H1 (cell line): ENCODE results near the gene FOXS1. TPM values are rescaled to one million over a fixed set of nuclear protein-coding genes. Genes with fewer than 3 reads are reported as not detected.

Experiments used
- CTCF ChIA-PET: fragments of 300-600 bp; sonication (Branson Sonifier 250); formaldehyde crosslinking; loops from one replicate; lab custom pipeline; 2021; ENCODE audit not compliant: partially characterized antibody; lab: Charles Lee
- POLR2A ChIA-PET: fragments of 300-600 bp; sonication (Branson Sonifier 250); formaldehyde crosslinking; loops from one replicate; lab custom pipeline; 2021; ENCODE audit warnings: inconsistent platforms; ENCODE audit not compliant: partially characterized antibody; lab: Charles Lee
- DNase-seq, 2 experiments: peaks; one replicate each; pipeline versions ENCODE4 v3.0.0 to v3.0.0-alpha.2; 2010 to 2022; ENCODE audit warnings: low spot score in 2 of 2, low read depth in 1 of 2, mixed read lengths in 1 of 2
- FAIRE-seq: peaks from 2 replicates; lab custom pipeline; 2011; peaks lifted over from hg19 to GRCh38; lab: Jason Lieb, UNC
- H2AFZ ChIP-seq: 2 replicates; pipeline ENCODE4 v1.8.1; 2012; ENCODE audit warnings: low read length, inconsistent platforms
- H2AK5ac ChIP-seq: 2 replicates; pipeline ENCODE4 v1.6.1; 2013; ENCODE audit warnings: low read depth, low read length
- H2BK120ac ChIP-seq: replicated peaks from 2 replicates; pipeline ENCODE3; 2013; ENCODE audit warnings: low read depth, low read length, inconsistent platforms
- H2BK12ac ChIP-seq: 2 replicates; pipeline ENCODE4 v1.6.1; 2013; ENCODE audit warnings: low read depth, low read length
- H2BK15ac ChIP-seq: 2 replicates; pipeline ENCODE4 v1.6.1; 2013; ENCODE audit warnings: low read length
- H2BK20ac ChIP-seq: 2 replicates; pipeline ENCODE4 v1.6.1; 2013; ENCODE audit warnings: low read length
- H2BK5ac ChIP-seq: 2 replicates; pipeline ENCODE4 v1.6.1; 2013; ENCODE audit warnings: low read depth, low read length
- H3K14ac ChIP-seq: 2 replicates; pipeline ENCODE4 v1.6.1; 2013; ENCODE audit warnings: inconsistent platforms; ENCODE audit not compliant: insufficient read length
- H3K18ac ChIP-seq: 2 replicates; pipeline ENCODE4 v1.6.1; 2013; ENCODE audit warnings: low read length; ENCODE audit errors: extremely low read depth
- H3K23ac ChIP-seq: 2 replicates; pipeline ENCODE4 v1.6.1; 2013; ENCODE audit warnings: inconsistent platforms; ENCODE audit not compliant: insufficient read length
- H3K23me2 ChIP-seq: 2 replicates; pipeline ENCODE4 v1.6.1; 2013; ENCODE audit warnings: low read depth, low read length
- H3K27ac ChIP-seq: 2 replicates; pipeline ENCODE4 v1.6.1; 2011; ENCODE audit warnings: low read depth, low read length, inconsistent platforms
- H3K27me3 ChIP-seq, 4 experiments: replicated peaks in 1 of 4; 1 replicate in 1 of 4; 2 replicates in 3 of 4; pipeline versions ENCODE4 v1.6.1 to v1.8.1; 2011 to 2013; ENCODE audit warnings: low read length in 3 of 4, mild to moderate bottlenecking in 3 of 4, inconsistent platforms in 2 of 4, mixed read lengths in 2 of 4, moderate library complexity in 1 of 4; ENCODE audit not compliant: control insufficient read depth in 3 of 4, insufficient read depth in 3 of 4; ENCODE audit errors: extremely low read depth in 1 of 4
- H3K36me3 ChIP-seq, 4 experiments: 2 replicates each; pipeline versions ENCODE4 v1.6.1 to v1.8.1; 2011 to 2013; ENCODE audit warnings: mild to moderate bottlenecking in 4 of 4, low read length in 3 of 4, moderate library complexity in 2 of 4, control low read depth in 1 of 4, inconsistent platforms in 1 of 4; ENCODE audit not compliant: insufficient read depth in 4 of 4, control insufficient read depth in 2 of 4
- H3K4ac ChIP-seq: replicated peaks from 2 replicates; pipeline ENCODE3; 2013; ENCODE audit warnings: low read length, low read depth, mixed read lengths, inconsistent platforms; ENCODE audit not compliant: insufficient read length
- H3K4me1 ChIP-seq, 4 experiments: replicated peaks in 1 of 4; 1 replicate in 1 of 4; 2 replicates in 3 of 4; pipeline versions ENCODE4 v1.6.1 to v1.8.1; 2011 to 2013; ENCODE audit warnings: low read length in 3 of 4, inconsistent platforms in 2 of 4, mixed read lengths in 1 of 4; ENCODE audit not compliant: insufficient read depth in 4 of 4, control insufficient read depth in 3 of 4
- H3K4me2 ChIP-seq, 2 experiments: 2 replicates each; pipeline versions ENCODE4 v1.6.1 to v1.8.1; 2011 to 2013; ENCODE audit warnings: low read depth in 2 of 2, low read length in 2 of 2, control low read depth in 1 of 2, inconsistent platforms in 1 of 2, mild to moderate bottlenecking in 1 of 2; ENCODE audit not compliant: insufficient read depth in 1 of 2
- H3K4me3 ChIP-seq, 4 experiments: fragments of 200-600, 300-600 bp in 1 of 4; sonication (generic), shearing (Covaris generic), sonication (Bioruptor Twin) in 1 of 4; 2 replicates each; pipeline versions ENCODE4 v1.5.1 to v1.8.1; 2011 to 2016; ENCODE audit warnings: low read length in 4 of 4, low read depth in 3 of 4, control low read depth in 2 of 4, inconsistent platforms in 2 of 4, mild to moderate bottlenecking in 2 of 4, mixed read lengths in 1 of 4, moderate library complexity in 1 of 4; ENCODE audit not compliant: insufficient read depth in 2 of 4; ENCODE audit errors: extremely low read depth in 1 of 4
- H3K56ac ChIP-seq: replicated peaks from 2 replicates; pipeline ENCODE3; 2013; ENCODE audit warnings: low read depth, mild to moderate bottlenecking, mixed read lengths, low read length, inconsistent platforms; ENCODE audit not compliant: insufficient read length
- H3K79me1 ChIP-seq: 2 replicates; pipeline ENCODE4 v1.6.1; 2013; ENCODE audit warnings: low read depth, low read length, control low read depth
- H3K79me2 ChIP-seq, 2 experiments: 2 replicates each; pipeline versions ENCODE4 v1.6.1 to v1.8.1; 2012 to 2013; ENCODE audit warnings: low read length in 2 of 2, mild to moderate bottlenecking in 2 of 2, inconsistent platforms in 1 of 2; ENCODE audit not compliant: insufficient read depth in 2 of 2, control insufficient read depth in 1 of 2
- H3K9ac ChIP-seq, 4 experiments: replicated peaks in 1 of 4; 1 replicate in 1 of 4; 2 replicates in 3 of 4; pipeline versions ENCODE4 v1.6.1 to v1.8.1; 2011 to 2013; ENCODE audit warnings: low read depth in 3 of 4, low read length in 3 of 4, control low read depth in 2 of 4, mild to moderate bottlenecking in 2 of 4, moderate library complexity in 2 of 4, inconsistent platforms in 1 of 4; ENCODE audit errors: extremely low read depth in 1 of 4
- H3K9me3 ChIP-seq, 2 experiments: 2 replicates each; pipeline versions ENCODE4 v1.6.1 to v1.8.1; 2012 to 2013; ENCODE audit warnings: mild to moderate bottlenecking in 2 of 2, moderate library complexity in 2 of 2, control low read depth in 1 of 2, inconsistent platforms in 1 of 2, low read depth in 1 of 2, low read length in 1 of 2, mixed read lengths in 1 of 2; ENCODE audit not compliant: insufficient read depth in 2 of 2
- H4K20me1 ChIP-seq, 2 experiments: replicated peaks in 1 of 2; 2 replicates each; pipeline versions ENCODE3 to v1.8.1; 2011 to 2013; ENCODE audit warnings: inconsistent platforms in 2 of 2, low read length in 2 of 2, mild to moderate bottlenecking in 1 of 2; ENCODE audit not compliant: insufficient read depth in 2 of 2, control insufficient read depth in 1 of 2
- H4K5ac ChIP-seq: 2 replicates; pipeline ENCODE4 v1.6.1; 2013; ENCODE audit warnings: low read length, low read depth, mixed read lengths, inconsistent platforms; ENCODE audit not compliant: insufficient read length
- H4K8ac ChIP-seq: 2 replicates; pipeline ENCODE4 v1.8.0; 2013; ENCODE audit warnings: mild to moderate bottlenecking, moderate library complexity, low read length, inconsistent platforms; ENCODE audit not compliant: insufficient read depth; ENCODE audit errors: extremely low read depth
- H4K91ac ChIP-seq: replicated peaks from 2 replicates; pipeline ENCODE3; 2013; ENCODE audit warnings: low read length, mixed read lengths, inconsistent platforms; ENCODE audit not compliant: insufficient read length
- BACH1 ChIP-seq: IDR thresholded peaks from 2 replicates; pipeline ENCODE4 v1.6.1; 2012; ENCODE audit warnings: low read length, improper control_type of control experiment
- CEBPB ChIP-seq: IDR thresholded peaks from 2 replicates; pipeline ENCODE4 v1.6.1; 2012; ENCODE audit warnings: low read depth, low read length
- EZH2 ChIP-seq: fragments of 200-600 bp; sonication (generic); IDR thresholded peaks from 2 replicates; pipeline ENCODE4 v1.7.1; 2012; ENCODE audit warnings: low read depth, mild to moderate bottlenecking, moderate library complexity, low read length, inconsistent platforms; ENCODE audit not compliant: severe bottlenecking
- GTF2F1 ChIP-seq: IDR thresholded peaks from 2 replicates; pipeline ENCODE4 v1.6.1; 2012; ENCODE audit warnings: low read depth, low read length, improper control_type of control experiment, borderline replicate concordance
- JUND ChIP-seq: IDR thresholded peaks from 2 replicates; pipeline ENCODE4 v1.6.1; 2011; ENCODE audit warnings: mild to moderate bottlenecking, improper control_type of control experiment, low read length
- NANOG ChIP-seq: IDR thresholded peaks from 2 replicates; pipeline ENCODE4 v1.6.1; 2011; ENCODE audit warnings: low read length, low read depth, mild to moderate bottlenecking, inconsistent platforms; ENCODE audit not compliant: insufficient read depth, poor library complexity, severe bottlenecking
- POLR2AphosphoS5 ChIP-seq: IDR thresholded peaks from 2 replicates; pipeline ENCODE4 v1.6.1; 2011; ENCODE audit warnings: low read depth, low read length
- POU5F1 ChIP-seq: IDR thresholded peaks from 2 replicates; pipeline ENCODE4 v1.6.1; 2011; ENCODE audit warnings: low read depth, mild to moderate bottlenecking, low read length, moderate library complexity
- RBBP5 ChIP-seq: IDR thresholded peaks from 2 replicates; pipeline ENCODE4 v1.7.1; 2012; ENCODE audit warnings: low read depth, mild to moderate bottlenecking, inconsistent platforms, low read length, moderate library complexity, borderline replicate concordance
- RNF2 ChIP-seq: fragments of 200-900, 300-1000 bp; sonication (generic); IDR thresholded peaks from 2 replicates; pipeline ENCODE4 v1.7.1; 2016; ENCODE audit warnings: borderline replicate concordance, low read depth, mild to moderate bottlenecking, antibody characterized with exemption, low read length; ENCODE audit not compliant: poor library complexity, severe bottlenecking; ENCODE audit errors: missing control alignments
- RXRA ChIP-seq: IDR thresholded peaks from 2 replicates; pipeline ENCODE4 v1.6.1; 2011; ENCODE audit warnings: low read depth, mild to moderate bottlenecking, low read length, moderate library complexity; ENCODE audit not compliant: insufficient read depth
- SAP30 ChIP-seq: fragments of 300-600 bp; sonication (generic); IDR thresholded peaks from 2 replicates; pipeline ENCODE4 v1.7.1; 2012; ENCODE audit warnings: low read length, moderate library complexity, mild to moderate bottlenecking, inconsistent platforms; ENCODE audit not compliant: insufficient read depth, insufficient replicate concordance
- SP2 ChIP-seq: IDR thresholded peaks from 2 replicates; pipeline ENCODE4 v1.6.1; 2012; ENCODE audit warnings: mild to moderate bottlenecking, low read length, inconsistent platforms
- WGBS, 2 experiments: shearing (Covaris generic) in 1 of 2; methylation state at CpG; one replicate each; pipeline versions ENCODE4 v1.1.6 to v1.1.7; 2013 to 2015; ENCODE audit warnings: low lambda C conversion rate in 2 of 2, mixed read lengths in 2 of 2, inconsistent platforms in 1 of 2, low coverage in 1 of 2, missing lambda C conversion rate in 1 of 2; ENCODE audit not compliant: insufficient replicate concordance in 2 of 2, insufficient coverage in 1 of 2, insufficient read length in 1 of 2; ENCODE audit errors: extremely low coverage in 1 of 2, missing lambda C conversion rate in 1 of 2; 5-methylcytosine and 5-hydroxymethylcytosine counted together
- polyA plus RNA-seq, 7 experiments: library from polyadenylated mRNA; depleted of rRNA in 3 of 7; stranded (reverse) in 5 of 7; unstranded in 2 of 7; fragments of >200 nt in 5 of 7; fragments of 200-250 nt in 2 of 7; gene quantifications; 1 replicate in 5 of 7; 2 replicates in 1 of 7; 4 replicates in 1 of 7; pipeline versions ENCODE4 v1.2.1 to v1.2.3, GENCODE V29; 2011 to 2013; ENCODE audit warnings: missing spikeins in 2 of 7, mixed read lengths in 2 of 7
- total RNA-seq: library from RNA; stranded (reverse); fragmentation: NEBNext Ultra II Directional; extraction: Animal tissue kit (Norgen Biotek cat#: 25700); gene quantifications from 2 replicates; pipeline ENCODE4 v1.2.1, GENCODE V29; 2021
- TF ChIP-seq, protein P1 (sequence below): IDR thresholded peaks from 2 replicates; pipeline ENCODE4 v1.6.1; 2012; ENCODE audit warnings: inconsistent platforms

The FOXS1 gene
- total and polyA plus RNA-seq, 2 of the 8 experiments (the other 6 are each of a cell fraction or from before 2014, with no cell fraction given), result 0.45 TPM; not detected in 1

- Histone ChIP-seq H2BK12ac (no peak overlapping the region), H2AK5ac (no peak overlapping the region), H3K79me2 (no peaks in the 10 kb centered on the region), H3K4me1 (peaks cover 1 to 15% (median 8%) of the 10 kb centered on the region in 4 experiments; a peak in 6 of 7 replicates), H2BK15ac (no peak overlapping the region), H2BK120ac (no peak overlapping the region), H4K20me1 (no peaks in the 10 kb centered on the region), H3K36me3 (no peaks in the 10 kb centered on the region), H3K27ac (no peak overlapping the region), H3K56ac (no peak overlapping the region), H3K23me2 (no peaks in the 10 kb centered on the region), H3K4me3 (no peak overlapping the region), H4K5ac (no peak overlapping the region), H3K9me3 (no peaks in the 10 kb centered on the region), H2AFZ (no peak overlapping the region), H2BK5ac (no peak overlapping the region), H3K9ac (no peak overlapping the region), H3K23ac (no peak overlapping the region), H4K91ac (no peak overlapping the region), H3K27me3 (no peaks in the 10 kb centered on the region), H2BK20ac (no peak overlapping the region), H4K8ac (no peak overlapping the region), H3K18ac (no peak overlapping the region), H3K4ac (no peak overlapping the region), H3K4me2 (no peak overlapping the region), H3K79me1 (no peaks in the 10 kb centered on the region), H3K14ac (no peak overlapping the region)
- DNase-seq (no peak), FAIRE-seq (no peak)
- ChIA-PET CTCF (interaction anchor here (0.6 to 5.5 kb wide), 6 partner anchors 12 to 222 kb away, joined by 3 to 19 read pairs (median 4); no protein-coding TSS in a partner anchor), POLR2A (no interaction called here)
- no peak for TF ChIP-seq EZH2
- no peak for TF ChIP-seq POU5F1
- TF ChIP-seq JUND, result no peak
- TF ChIP-seq, protein P1, sequence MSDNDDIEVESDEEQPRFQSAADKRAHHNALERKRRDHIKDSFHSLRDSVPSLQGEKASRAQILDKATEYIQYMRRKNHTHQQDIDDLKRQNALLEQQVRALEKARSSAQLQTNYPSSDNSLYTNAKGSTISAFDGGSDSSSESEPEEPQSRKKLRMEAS, result no peak
- TF ChIP-seq GTF2F1, result no peak
- no peak for TF ChIP-seq SAP30
- no peak for TF ChIP-seq CEBPB
- no peak for TF ChIP-seq BACH1
- no peak for TF ChIP-seq SP2
- TF ChIP-seq RBBP5, result no peak
- TF ChIP-seq NANOG, result no peak
- no peak for TF ChIP-seq RNF2
- TF ChIP-seq RXRA, result no peak
- no peak for TF ChIP-seq POLR2AphosphoS5
- 87% methylated on average over 6 of the region's 6 CpGs; no CpG with 5 or more reads in 1 of the 2 experiments for WGBS, 2 experiments
These were observed 25.2 kb downstream of the FOXS1 start for GRCh38 chr20:31820228-31820627.
